HG02642 (cell line): ENCODE measurements around the gene CCDC120.
A peak's percentile ranks its signal among the peaks of the same experiment; 100 is the strongest.

Source experiments
- ATAC-seq: cut with Tn5 transposase; IDR thresholded peaks from one replicate; pipeline ENCODE4 v1.9.1; 2021; ENCODE audit warnings: mild to moderate bottlenecking; ENCODE audit not compliant: unreplicated experiment, poor library complexity

Gene CCDC120

GRCh38 chrX:49061916-49062315 is 3.1 kb downstream of the CCDC120 start:
- ATAC-seq, result no peak

DNA sequence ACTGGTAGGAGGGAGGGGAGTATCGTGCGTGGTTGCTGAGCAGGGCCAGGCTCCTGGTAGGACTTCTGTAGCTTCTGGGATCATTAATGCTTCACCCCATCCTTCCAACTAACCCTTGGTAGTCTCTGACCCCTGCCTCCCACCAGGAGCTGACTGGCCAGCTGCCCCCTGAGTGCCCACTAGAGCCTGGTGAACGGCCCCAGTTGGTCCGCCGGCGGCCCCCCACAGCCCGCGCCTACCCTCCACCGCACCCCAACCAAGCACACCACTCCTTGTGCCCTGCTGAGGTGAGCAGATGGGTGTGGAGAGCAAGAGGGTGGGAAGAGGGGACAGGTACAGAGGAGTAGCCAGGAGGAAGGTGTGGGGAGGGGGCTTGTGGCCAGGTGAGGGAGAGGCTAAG is 4.9 kb downstream of the CCDC120 start:
- ATAC-seq, result no peak

DNA sequence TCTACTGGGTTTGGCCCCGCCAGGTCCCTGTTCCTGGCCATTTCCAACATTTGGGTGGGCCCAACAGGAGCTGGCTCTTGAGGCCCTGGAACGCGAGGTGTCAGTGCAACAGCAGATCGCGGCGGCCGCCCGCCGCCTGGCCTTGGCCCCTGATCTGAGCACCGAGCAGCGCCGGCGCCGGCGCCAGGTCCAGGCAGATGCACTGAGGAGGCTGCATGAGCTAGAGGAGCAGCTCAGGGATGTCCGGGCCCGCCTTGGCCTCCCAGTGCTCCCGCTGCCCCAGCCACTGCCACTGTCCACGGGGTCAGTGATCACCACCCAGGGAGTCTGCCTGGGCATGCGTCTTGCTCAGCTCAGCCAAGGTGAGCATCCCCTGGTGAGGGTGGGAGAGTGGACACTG is 5.5 kb downstream of the CCDC120 start:
- ATAC-seq, result no peak

DNA sequence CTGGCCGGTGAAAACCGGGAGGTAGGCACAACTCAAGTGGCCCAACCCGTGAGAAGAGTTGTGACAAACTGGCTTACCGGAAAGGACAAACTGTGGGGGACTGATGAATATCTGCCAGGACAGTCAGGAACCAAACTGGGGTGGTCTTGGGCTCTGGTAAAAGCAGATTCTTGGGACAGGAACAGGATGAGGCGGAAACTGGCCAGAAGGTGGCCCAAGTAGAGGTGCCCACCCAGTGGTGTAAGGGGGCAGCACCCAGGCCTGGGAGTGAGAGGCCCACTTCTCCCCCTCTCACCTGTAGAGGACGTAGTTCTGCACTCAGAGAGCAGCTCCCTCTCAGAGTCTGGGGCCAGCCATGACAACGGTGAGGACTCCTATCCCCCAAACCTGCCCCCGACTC is 5.9 kb downstream of the CCDC120 start:
- ATAC-seq, result no peak

GRCh38 chrX:49066278-49066677 is 7.5 kb downstream of the CCDC120 start:
- no peak for ATAC-seq

- no peak for ATAC-seq
These were observed 7.9 kb downstream of the CCDC120 start for GRCh38 chrX:49066690-49067089.

GRCh38 chrX:49067285-49068120 is 8.7 kb downstream of the CCDC120 start:
- ATAC-seq, result no peak

- ATAC-seq, result no peak
These were observed 10.2 kb downstream of the CCDC120 start for GRCh38 chrX:49069038-49069437.

- no peak for ATAC-seq
These were observed 12.2 kb downstream of the CCDC120 start for GRCh38 chrX:49070988-49071387.

- ATAC-seq, result no peak
These were observed 13.3 kb downstream of the CCDC120 start for GRCh38 chrX:49071877-49072711.

- no peak for ATAC-seq
These were observed 13.9 kb downstream of the CCDC120 start for GRCh38 chrX:49072712-49073095.

- peak; percentile 87 for ATAC-seq
These were observed 15.1 kb downstream of the CCDC120 start, which contains the start of gene PRAF2 for GRCh38 chrX:49073601-49074575. PRAF2 (minus strand) TSS chrX:49074002; CDS start chrX:49073987, 15 bp downstream.

DNA sequence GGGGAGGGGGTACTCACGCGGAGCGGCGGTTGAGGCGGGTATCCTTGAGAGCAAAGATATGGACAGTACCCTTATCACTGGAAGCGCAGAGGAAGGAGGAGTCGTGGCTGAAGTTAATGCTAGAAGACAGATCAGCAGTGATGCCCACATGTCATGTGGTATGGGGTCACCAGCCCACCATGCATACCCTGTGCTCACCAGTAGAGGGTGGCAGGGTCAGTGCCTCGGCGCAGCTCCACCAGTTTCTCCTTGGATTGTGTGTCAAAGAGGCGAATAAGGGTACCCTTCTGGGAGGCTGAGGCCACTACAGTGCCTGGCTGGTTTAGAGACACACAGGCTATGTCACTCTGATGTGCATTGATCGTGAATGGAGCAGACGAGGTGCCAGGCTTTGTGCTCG is 16.5 kb downstream of the CCDC120 start:
- ATAC-seq, result no peak

- ATAC-seq, result no peak
These were observed 19.1 kb downstream of the CCDC120 start for GRCh38 chrX:49077941-49078340.

DNA sequence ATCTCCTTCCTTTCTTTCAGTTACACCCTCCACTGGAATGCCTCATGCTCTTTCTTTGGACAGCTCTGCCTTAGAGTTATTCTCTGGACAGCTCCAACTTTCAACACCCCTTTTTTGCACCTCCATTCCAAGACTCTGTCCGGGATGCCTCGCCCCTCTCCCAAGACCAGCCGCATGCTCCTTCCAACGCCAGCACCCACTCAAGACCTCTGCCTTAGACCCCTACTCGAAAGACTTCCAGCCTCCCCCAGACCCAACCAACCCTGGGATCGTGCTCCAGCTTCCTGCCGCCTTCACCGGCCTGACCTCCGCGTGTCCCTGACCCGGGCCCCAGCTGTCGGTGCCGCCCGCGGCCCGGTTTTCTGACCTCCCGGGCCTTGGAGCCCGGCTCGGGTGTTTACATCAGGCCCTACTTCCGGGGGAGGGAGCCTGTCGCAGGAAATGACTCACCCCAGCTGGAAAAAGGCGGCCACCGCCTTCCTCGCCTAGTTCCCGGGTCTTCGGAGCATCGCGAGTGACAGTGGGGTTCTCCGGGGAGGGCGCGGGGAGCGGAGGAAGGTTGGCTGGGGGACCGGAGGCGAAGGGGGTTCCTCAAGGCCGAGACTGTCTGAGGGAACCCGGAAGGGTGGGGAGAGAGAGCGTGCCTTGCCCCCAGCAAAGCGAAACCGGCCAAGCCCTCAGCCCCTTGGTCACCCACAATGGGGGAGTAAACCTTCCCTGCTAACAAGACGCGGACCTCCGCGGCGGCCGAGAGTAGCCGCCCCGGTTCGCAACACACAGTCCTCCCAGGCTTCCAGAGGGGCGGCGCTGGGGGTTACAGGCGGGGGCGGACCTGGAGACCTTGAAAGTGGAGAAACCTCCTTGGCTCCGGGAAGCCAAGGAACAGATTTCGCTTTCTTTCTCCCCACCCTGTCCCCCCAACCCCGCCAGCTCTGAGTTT is 21.0 kb downstream of the CCDC120 start, which contains the start of gene WDR45:
TSS of gene WDR45 (minus strand) at position 399 of the 940 bp plus-strand sequence. CDS start 1,792 bp downstream, outside the sequence.
- ATAC-seq, result peak; percentile 84

- no peak for ATAC-seq
These were observed 23.6 kb downstream of the CCDC120 start for GRCh38 chrX:49082271-49082871.

GRCh38 chrX:49089553-49089952 is 30.8 kb downstream of the CCDC120 start:
- ATAC-seq, result no peak

- ATAC-seq, result no peak
These were observed 37.6 kb downstream of the CCDC120 start for GRCh38 chrX:49096419-49096818.
